ENCODE results near the gene CCR3.

DNA sequence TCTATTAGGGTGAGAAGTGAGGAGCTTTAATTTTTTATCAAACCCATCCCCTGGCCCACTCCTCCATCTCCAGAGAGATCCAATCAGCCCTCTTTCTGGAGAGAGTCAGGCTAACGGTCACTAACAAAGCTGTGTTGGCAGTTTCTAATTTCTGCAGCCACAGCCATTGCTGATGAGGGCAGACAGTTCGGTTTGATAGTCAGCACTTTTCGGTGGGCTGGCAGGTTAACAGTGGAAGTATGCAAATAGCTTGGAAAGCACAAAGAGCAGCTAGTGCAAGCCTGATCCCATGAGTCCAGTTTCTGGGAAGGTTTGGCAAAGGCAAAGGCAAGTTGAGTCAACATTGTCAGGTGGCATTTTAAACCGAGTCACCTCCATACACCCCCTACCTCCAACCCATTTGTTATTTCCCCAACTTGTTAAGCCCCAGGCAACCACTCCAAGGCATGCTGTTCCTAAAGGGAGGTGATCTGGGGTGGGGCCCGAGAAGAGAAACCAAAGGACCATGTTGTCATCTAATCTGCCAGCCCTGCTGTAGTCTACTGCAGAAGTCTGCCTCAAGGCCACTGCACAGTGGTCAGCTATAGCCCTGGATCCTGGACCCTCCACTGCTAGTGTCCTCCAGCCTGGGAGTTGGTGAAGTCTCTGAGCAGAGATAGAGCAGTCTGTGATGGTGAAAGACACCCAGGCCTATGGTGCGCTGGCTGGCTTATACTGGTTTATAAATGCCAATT is 35.8 kb upstream of the CCR3 start:
- no peak for TF ChIP-seq CXXC5 (CRISPR knock-in tag; IDR thresholded peaks at IDR 0.05)
- TF ChIP-seq JUN (IDR thresholded peaks at IDR 0.05; ENCODE audit: borderline replicate concordance, low read depth, low read length): no peak
- TF ChIP-seq JUN (CRISPR knock-in tag; IDR thresholded peaks at IDR 0.05; ENCODE audit: borderline replicate concordance): no peak
- no peak for TF ChIP-seq PRPF4 (IDR thresholded peaks at IDR 0.05; ENCODE audit: insufficient read depth, low read depth, low read length, poor library complexity, severe bottlenecking)
- TF ChIP-seq, protein P1, sequence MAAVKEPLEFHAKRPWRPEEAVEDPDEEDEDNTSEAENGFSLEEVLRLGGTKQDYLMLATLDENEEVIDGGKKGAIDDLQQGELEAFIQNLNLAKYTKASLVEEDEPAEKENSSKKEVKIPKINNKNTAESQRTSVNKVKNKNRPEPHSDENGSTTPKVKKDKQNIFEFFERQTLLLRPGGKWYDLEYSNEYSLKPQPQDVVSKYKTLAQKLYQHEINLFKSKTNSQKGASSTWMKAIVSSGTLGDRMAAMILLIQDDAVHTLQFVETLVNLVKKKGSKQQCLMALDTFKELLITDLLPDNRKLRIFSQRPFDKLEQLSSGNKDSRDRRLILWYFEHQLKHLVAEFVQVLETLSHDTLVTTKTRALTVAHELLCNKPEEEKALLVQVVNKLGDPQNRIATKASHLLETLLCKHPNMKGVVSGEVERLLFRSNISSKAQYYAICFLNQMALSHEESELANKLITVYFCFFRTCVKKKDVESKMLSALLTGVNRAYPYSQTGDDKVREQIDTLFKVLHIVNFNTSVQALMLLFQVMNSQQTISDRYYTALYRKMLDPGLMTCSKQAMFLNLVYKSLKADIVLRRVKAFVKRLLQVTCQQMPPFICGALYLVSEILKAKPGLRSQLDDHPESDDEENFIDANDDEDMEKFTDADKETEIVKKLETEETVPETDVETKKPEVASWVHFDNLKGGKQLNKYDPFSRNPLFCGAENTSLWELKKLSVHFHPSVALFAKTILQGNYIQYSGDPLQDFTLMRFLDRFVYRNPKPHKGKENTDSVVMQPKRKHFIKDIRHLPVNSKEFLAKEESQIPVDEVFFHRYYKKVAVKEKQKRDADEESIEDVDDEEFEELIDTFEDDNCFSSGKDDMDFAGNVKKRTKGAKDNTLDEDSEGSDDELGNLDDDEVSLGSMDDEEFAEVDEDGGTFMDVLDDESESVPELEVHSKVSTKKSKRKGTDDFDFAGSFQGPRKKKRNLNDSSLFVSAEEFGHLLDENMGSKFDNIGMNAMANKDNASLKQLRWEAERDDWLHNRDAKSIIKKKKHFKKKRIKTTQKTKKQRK (IDR thresholded peaks at IDR 0.05; ENCODE audit: borderline replicate concordance, low read depth, low read length): no peak
- TF ChIP-seq SMC3 (conservative IDR thresholded peaks at IDR 0.05; ENCODE audit: insufficient read depth, low read depth, low read length): no peak
- TF ChIP-seq, protein P2, sequence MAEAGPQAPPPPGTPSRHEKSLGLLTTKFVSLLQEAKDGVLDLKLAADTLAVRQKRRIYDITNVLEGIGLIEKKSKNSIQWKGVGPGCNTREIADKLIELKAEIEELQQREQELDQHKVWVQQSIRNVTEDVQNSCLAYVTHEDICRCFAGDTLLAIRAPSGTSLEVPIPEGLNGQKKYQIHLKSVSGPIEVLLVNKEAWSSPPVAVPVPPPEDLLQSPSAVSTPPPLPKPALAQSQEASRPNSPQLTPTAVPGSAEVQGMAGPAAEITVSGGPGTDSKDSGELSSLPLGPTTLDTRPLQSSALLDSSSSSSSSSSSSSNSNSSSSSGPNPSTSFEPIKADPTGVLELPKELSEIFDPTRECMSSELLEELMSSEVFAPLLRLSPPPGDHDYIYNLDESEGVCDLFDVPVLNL (CRISPR knock-in tag; IDR thresholded peaks at IDR 0.05; ENCODE audit: low read depth): no peak
- no peak for TF ChIP-seq SP1 (CRISPR knock-in tag; IDR thresholded peaks at IDR 0.05)
- TF ChIP-seq POLR2A (conservative IDR thresholded peaks at IDR 0.05): no peak
- TF ChIP-seq NR1H2 (CRISPR knock-in tag; IDR thresholded peaks at IDR 0.05): no peak
- no peak for TF ChIP-seq BRCA1 (IDR thresholded peaks at IDR 0.05)
- no peak for TF ChIP-seq BRCA1 (CRISPR knock-in tag; IDR thresholded peaks at IDR 0.05)

Measured in K562 (cell line).